Fibroblast of lung (primary cell): ENCODE results near the gene SLC24A3.

ENCODE experiments used
- CTCF ChIP-seq, 2 donors: IDR thresholded peaks in 1 of 2; conservative IDR thresholded peaks in 1 of 2; 1 replicate in 1 of 2; 2 replicates in 1 of 2; pipeline ENCODE4 v1.5.1; 2011 to 2012; ENCODE audit warnings: low read length in 2 of 2, control low read depth in 1 of 2, inconsistent platforms in 1 of 2, low read depth in 1 of 2, mild to moderate bottlenecking in 1 of 2
- EZH2 ChIP-seq: IDR thresholded peaks from 2 replicates; pipeline ENCODE4 v1.5.1; 2012; ENCODE audit warnings: low read length, control low read depth, mild to moderate bottlenecking; ENCODE audit errors: missing control alignments

GRCh38 chr20:19739351-19739750, 526.9 kb downstream of the SLC24A3 start:
- no peak for TF ChIP-seq EZH2
- no peak for TF ChIP-seq CTCF (conservative IDR thresholded peaks at IDR 0.05 in 1 of 2, IDR thresholded peaks at IDR 0.05 in 1 of 2; ENCODE audit: low read depth in 1 of 2, low read length in 2 of 2)
